GM19035 (cell line): ENCODE measurements around the gene LINC00305.

ENCODE experiments used
- ATAC-seq: cut with Tn5 transposase; IDR thresholded peaks from one replicate; pipeline ENCODE4 v1.9.1; 2021; ENCODE audit not compliant: unreplicated experiment

The LINC00305 gene

DNA sequence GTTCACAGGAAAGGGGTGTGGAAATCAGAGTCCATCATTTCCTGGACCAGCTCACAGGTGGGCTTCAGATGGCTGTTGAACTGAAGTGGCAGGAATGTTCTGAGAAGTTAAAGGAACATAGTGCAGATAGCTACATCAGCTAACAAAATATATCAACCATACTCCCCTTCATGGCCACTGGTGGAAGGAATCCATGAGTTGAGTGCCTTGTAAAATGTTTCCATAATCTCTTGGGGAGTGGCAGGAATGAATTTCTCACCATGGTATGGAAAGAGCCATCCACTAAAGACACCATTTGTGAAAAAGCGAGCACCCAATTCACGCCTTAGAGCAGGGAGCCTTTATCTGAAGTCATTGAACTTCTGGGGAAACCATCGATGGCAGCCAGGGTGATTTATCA, at the start of gene LINC00305:
TSS of gene LINC00305 (minus strand) at position 101 of the 400 bp plus-strand sequence.
- no peak for ATAC-seq

GRCh38 chr18:64191069-64191468, 42.2 kb upstream of the LINC00305 start:
- no peak for ATAC-seq

DNA sequence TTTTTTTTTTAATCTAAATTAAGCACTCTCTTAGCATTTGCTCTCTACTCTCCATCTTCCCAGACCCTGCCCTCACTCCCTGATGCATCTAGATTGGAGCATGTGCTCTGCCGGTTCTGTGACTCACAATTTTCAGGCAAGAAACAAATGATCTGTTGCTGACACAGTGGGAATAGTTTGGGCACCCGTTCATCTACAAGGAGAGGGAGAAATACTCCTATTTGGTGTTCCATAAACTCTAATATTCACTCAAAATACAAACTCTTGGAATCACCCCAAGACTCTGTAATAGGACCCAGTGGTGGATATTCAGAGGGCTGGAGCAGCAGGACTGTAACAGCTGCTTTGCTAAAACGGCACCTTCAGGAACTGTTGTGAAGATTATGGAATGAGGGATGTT, 37.1 kb upstream of the LINC00305 start:
- no peak for ATAC-seq

DNA sequence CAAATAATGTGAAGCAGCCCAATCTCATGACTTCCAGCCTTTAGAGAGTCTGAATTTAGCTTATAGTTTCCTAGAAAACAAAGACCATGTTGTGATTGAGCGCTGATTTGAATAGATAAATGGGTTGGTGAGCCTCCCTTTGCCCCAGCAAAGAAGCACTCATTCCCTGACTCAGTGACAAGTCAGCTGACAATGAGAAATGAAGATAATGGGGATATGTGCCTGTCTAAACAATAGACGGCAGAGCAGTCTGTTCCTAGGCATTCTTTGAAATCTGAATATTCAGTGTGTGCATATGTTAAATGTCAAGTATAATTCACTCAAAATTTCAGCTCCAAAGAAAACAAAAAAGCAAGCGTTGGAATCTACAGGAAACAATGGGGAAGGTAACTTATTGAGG, 34.8 kb upstream of the LINC00305 start:
- ATAC-seq = no peak

DNA sequence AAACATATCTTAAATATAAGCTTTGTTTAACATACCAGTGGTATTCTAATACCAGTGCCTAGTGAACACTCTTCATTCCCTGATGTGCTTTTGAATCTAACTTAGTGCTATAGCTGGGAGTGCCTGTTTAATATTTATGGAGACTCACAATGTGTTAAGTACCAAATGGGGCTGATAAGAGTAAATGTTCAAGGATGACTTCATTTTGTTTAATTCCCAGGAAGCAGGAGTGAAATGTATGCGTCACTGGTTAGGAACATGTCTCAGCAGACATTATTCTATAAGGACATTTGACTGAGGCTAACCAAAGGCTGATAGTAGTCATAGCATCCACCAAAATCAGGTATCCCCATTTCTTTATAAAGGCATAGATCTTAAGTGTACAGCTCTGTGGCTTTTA, 31.7 kb upstream of the LINC00305 start:
- no peak for ATAC-seq

DNA sequence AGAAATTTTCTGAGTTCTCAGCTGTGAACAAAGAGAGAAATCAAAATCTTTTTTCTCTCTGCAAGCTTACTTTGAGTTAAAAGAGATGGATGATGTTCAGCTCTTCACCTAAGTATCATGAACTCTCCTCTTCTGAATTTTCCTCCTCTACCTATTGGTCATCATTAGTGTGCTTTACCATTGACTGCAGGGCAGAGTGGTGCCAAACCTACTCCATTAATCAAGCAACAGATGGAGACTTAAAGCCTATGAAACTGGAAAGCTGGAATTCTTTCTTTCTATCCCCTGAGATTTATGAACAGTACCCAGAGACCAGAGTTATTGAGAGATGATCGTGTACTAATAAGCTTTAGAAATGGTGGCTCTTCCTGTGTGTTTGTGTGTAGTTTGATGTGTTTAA, 31.3 kb upstream of the LINC00305 start:
- ATAC-seq = no peak

DNA sequence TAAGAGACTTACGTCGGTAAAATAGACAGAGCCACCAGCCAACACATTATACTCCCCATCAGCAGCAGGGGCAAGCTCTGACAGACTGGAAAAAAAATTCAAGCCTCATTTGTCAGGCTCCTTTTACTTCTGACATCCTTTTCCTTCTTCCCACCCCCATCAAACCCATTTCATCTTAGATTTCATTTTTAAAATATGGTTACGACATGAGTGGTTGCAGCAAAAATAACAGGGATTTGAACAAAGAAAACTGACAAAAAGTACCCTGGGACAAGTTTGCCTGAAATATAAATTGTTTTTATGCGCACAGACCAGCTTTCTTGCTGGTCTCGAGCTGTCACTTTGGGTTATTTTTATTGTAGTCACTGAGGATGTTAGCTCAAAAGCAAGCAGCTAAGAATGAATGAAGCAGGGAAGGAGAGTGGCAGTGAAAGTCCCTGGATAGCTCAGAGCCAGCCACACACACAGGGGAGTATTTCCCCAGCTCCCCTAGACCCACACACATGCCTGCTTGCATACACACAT, 30.7 kb upstream of the LINC00305 start:
- no peak for ATAC-seq

DNA sequence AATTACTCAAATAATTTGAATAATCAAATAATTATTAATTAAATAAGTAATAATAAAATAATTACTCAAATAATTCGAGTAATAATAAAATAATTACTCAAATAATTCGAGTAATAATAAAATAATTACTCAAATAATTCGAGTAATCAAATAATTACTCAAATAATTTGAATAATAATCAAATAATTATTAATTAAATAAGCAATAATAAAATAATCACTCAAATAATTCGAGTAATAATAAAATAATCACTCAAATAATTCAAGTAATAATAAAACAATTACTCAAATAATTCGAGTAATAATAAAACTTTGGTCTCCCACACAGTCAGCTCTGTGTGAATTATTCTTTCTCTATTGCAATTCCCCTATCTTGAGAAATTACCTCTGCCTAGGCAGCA, 30.0 kb upstream of the LINC00305 start:
- no peak for ATAC-seq

GRCh38 chr18:64175432-64175831, 26.5 kb upstream of the LINC00305 start:
- ATAC-seq = no peak

DNA sequence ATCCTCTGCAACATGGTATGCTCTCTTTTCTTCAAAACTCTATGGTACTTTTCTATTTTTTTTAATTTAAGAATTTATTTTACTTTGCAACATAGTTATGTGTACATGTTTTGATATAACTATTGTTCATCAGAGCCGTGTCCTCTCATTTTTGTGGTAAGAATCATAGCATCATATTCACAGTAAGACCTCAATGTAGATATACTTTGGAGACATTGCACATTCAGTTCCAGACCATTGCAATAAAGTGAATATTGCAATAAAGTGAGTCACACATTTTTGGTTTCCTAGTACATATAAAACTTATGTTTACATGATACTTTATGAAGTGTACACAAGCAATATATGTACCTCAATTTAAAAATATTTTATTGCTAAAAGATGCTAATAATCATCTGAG, 22.7 kb upstream of the LINC00305 start:
- no peak for ATAC-seq

GRCh38 chr18:64167408-64167925, 18.6 kb upstream of the LINC00305 start:
- ATAC-seq = no peak

DNA sequence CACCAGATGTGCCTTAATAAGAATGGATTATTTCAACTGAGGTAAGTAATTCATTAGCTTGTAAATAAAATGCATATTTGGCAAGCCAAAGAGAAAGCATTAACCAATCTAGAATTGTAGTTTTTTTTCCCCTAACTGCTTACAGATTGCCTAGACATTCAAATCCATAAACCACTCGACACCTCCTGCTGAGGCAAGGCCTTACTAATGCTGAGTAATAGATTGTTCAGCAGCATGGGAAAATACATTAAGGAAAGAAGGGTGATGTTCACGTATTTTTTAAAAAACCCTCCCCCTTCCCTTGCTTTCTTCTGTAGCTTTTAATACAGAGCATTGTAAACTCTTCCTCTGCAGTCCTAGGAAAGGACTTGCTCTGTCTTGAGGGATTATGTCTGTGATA, 17.0 kb upstream of the LINC00305 start:
- ATAC-seq = no peak

GRCh38 chr18:64164883-64165282, 16.0 kb upstream of the LINC00305 start:
- ATAC-seq = no peak

DNA sequence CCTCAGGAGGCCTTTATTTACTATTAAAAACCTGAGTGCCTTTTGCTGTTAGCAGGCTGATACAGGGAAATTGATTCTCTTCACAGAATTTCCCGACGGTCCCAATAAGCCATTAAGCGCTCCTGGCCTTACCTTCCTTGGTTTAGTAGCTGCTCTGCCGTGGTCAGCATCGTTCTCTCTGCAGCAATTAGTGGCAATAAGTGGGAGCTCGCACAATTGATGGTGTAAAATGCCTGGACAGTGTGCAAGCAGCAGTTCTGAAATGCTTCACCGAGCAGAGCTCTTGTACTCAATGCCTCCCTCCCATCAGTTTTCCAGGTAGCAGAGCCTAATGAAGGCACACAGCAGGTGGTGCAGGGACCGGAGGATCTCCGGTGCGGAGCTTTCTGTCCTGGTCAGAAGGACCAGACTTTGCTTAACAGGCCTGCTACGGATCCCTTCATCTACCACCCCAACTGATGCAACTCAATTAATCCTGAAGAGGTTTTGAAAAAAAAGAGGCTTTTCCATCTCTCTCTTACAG, 1.1 kb upstream of the LINC00305 start:
- no peak for ATAC-seq

GRCh38 chr18:64142904-64143303, 6.0 kb downstream of the LINC00305 start:
- ATAC-seq = no peak

- no peak for ATAC-seq
Measured at GRCh38 chr18:64137914-64138313, 11.0 kb downstream of the LINC00305 start.

- no peak for ATAC-seq
Measured at GRCh38 chr18:64134044-64134747, 14.7 kb downstream of the LINC00305 start.

- ATAC-seq = no peak
Measured at GRCh38 chr18:64132871-64133270, 16.0 kb downstream of the LINC00305 start.

DNA sequence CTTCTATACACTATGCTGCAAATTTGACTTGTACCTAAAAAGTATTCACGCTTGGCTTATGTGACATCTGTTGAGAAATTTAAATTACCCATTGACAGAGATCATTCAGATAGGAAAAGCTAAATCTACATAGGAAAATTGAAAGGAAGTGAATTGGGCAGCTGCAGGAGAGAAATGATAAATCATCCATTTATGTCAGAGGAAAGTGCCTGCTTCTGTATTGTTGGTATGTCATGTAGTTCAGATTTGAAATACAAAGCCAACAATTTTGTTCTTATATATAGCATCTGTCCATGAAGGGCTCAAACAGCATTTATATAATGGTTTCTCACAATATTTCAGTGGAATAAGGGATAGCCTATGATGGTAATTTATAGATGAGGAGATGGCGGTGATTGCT, 17.6 kb downstream of the LINC00305 start:
- ATAC-seq = no peak

- no peak for ATAC-seq
Measured at GRCh38 chr18:64127172-64127571, 21.7 kb downstream of the LINC00305 start.

- no peak for ATAC-seq
Measured at GRCh38 chr18:64119916-64120315, 29.0 kb downstream of the LINC00305 start.

- no peak for ATAC-seq
Measured at GRCh38 chr18:64118406-64118805, 30.5 kb downstream of the LINC00305 start.
